Stimulated activated CD4-positive, alpha-beta T cell treated with anti-CD3 and anti-CD28 coated beads, TNF-alpha, amount 100 ng/mL, for 24 hours (primary cell): Measurements from ENCODE around the gene PSG7.
"Not testable (repeated sequence)": the region's sequence is repeated elsewhere in the genome, so short reads cannot be mapped to it uniquely, and the experiment has no call there.

Source experiments
- DNase-seq, 3 experiments: peaks; one replicate each; pipeline ENCODE4 v3.0.0-alpha.2; 2020; ENCODE audit warnings: low read depth in 3 of 3

The PSG7 gene

GRCh38 chr19:42916931-42917330, 20.1 kb downstream of the PSG7 start:
- not testable (repeated sequence) for DNase-seq

GRCh38 chr19:42913516-42913915, 23.5 kb downstream of the PSG7 start:
- not testable (repeated sequence) for DNase-seq

- DNase-seq: not testable (repeated sequence)
Measured at GRCh38 chr19:42912941-42913340, 24.1 kb downstream of the PSG7 start.

- DNase-seq: not testable (repeated sequence)
Measured at GRCh38 chr19:42911731-42912130, 25.3 kb downstream of the PSG7 start.

GRCh38 chr19:42906162-42906561, 30.8 kb downstream of the PSG7 start:
- DNase-seq: not testable (repeated sequence)

- DNase-seq: not testable (repeated sequence)
Measured at GRCh38 chr19:42900561-42900960, 36.4 kb downstream of the PSG7 start.

GRCh38 chr19:42899674-42900073, 37.3 kb downstream of the PSG7 start:
- not testable (repeated sequence) for DNase-seq

- DNase-seq: not testable (repeated sequence)
Measured at GRCh38 chr19:42899110-42899509, 37.9 kb downstream of the PSG7 start.

GRCh38 chr19:42898656-42899055, 38.4 kb downstream of the PSG7 start:
- not testable (repeated sequence) for DNase-seq

- not testable (repeated sequence) for DNase-seq
Measured at GRCh38 chr19:42897729-42898128, 39.3 kb downstream of the PSG7 start.

- DNase-seq: not testable (repeated sequence)
Measured at GRCh38 chr19:42890446-42890845, 46.6 kb downstream of the PSG7 start.

- DNase-seq: not testable (repeated sequence)
Measured at GRCh38 chr19:42887876-42888445, 49.0 kb downstream of the PSG7 start.

- not testable (repeated sequence) for DNase-seq
Measured at GRCh38 chr19:42882730-42883129, 54.3 kb downstream of the PSG7 start.

GRCh38 chr19:42882010-42882409, 55.0 kb downstream of the PSG7 start:
- not testable (repeated sequence) for DNase-seq

- not testable (repeated sequence) for DNase-seq
Measured at GRCh38 chr19:42881279-42881678, 55.7 kb downstream of the PSG7 start.

- DNase-seq: not testable (repeated sequence)
Measured at GRCh38 chr19:42880621-42881020, 56.4 kb downstream of the PSG7 start.

- DNase-seq: no peak
Measured at GRCh38 chr19:42879613-42880012, 57.4 kb downstream of the PSG7 start, which contains the start of gene PSG1. Gene PSG1, minus strand, starts transcription at chr19:42879713. Its CDS starts 132 bp downstream, at chr19:42879581.

GRCh38 chr19:42876596-42876995, 60.4 kb downstream of the PSG7 start:
- not testable (repeated sequence) for DNase-seq

- not testable (repeated sequence) for DNase-seq
Measured at GRCh38 chr19:42875881-42876280, 61.1 kb downstream of the PSG7 start.

GRCh38 chr19:42874901-42875813, 61.9 kb downstream of the PSG7 start:
- DNase-seq: not testable (repeated sequence)

- DNase-seq: not testable (repeated sequence)
Measured at GRCh38 chr19:42874136-42874535, 62.9 kb downstream of the PSG7 start.
